Thymus (tissue), 11 donors: ENCODE results near the gene FAM161B. TPM values are rescaled to one million over a fixed set of nuclear protein-coding genes. Genes with fewer than 3 reads are reported as not detected.

Source experiments
- DNase-seq, 9 donors: peaks; one replicate each; pipeline ENCODE4 v3.0.0-alpha.2; 2013; ENCODE audit warnings: low spot score in 9 of 9, low read depth in 6 of 9, missing footprints in 1 of 9
- H3K27ac ChIP-seq, 2 donors: one replicate each; pipeline ENCODE4 v1.5.1; 2013; ENCODE audit warnings: control low read depth in 1 of 2, low read depth in 1 of 2, low read length in 1 of 2, mild to moderate bottlenecking in 1 of 2, moderate library complexity in 1 of 2
- H3K27me3 ChIP-seq, 2 donors: one replicate each; pipeline ENCODE4 v1.5.1; 2013; ENCODE audit warnings: low read length in 1 of 2; ENCODE audit not compliant: control insufficient read depth in 2 of 2, insufficient read depth in 1 of 2
- H3K36me3 ChIP-seq, 2 donors: one replicate each; pipeline ENCODE4 v1.5.1; 2013; ENCODE audit warnings: low read length in 1 of 2, mild to moderate bottlenecking in 1 of 2, moderate library complexity in 1 of 2; ENCODE audit not compliant: control insufficient read depth in 2 of 2, insufficient read depth in 2 of 2
- H3K4me1 ChIP-seq, 2 donors: one replicate each; pipeline ENCODE4 v1.5.1; 2013; ENCODE audit warnings: low read length in 2 of 2; ENCODE audit not compliant: control insufficient read depth in 2 of 2, insufficient read depth in 2 of 2
- H3K4me3 ChIP-seq, 2 donors: one replicate each; pipeline ENCODE4 v1.5.1; 2013; ENCODE audit warnings: low read length in 2 of 2, control low read depth in 1 of 2, mild to moderate bottlenecking in 1 of 2
- H3K9me3 ChIP-seq, 2 donors: one replicate each; pipeline ENCODE4 v1.5.1; 2013; ENCODE audit warnings: low read length in 1 of 2, mild to moderate bottlenecking in 1 of 2; ENCODE audit not compliant: control insufficient read depth in 2 of 2, insufficient read depth in 1 of 2
- WGBS: extraction: QIAGEN DNeasy Blood & Tissue Kit; methylation state at CpG from one replicate; pipeline ENCODE4 v1.1.7; 2013; 5-methylcytosine and 5-hydroxymethylcytosine counted together
- polyA plus RNA-seq: library from polyadenylated mRNA; stranded (reverse); fragments of 200-250 nt; gene quantifications from one replicate; pipeline ENCODE4 v1.2.3, GENCODE V29; 2013
- total RNA-seq: library from RNA; stranded (reverse); fragments of 120-200 nt; gene quantifications from one replicate; pipeline ENCODE4 v1.2.4, GENCODE V29; 2013
- donor health status: healthy.

FAM161B gene
- total and polyA plus RNA-seq, 2 donors = 1.7 to 4.1 TPM

DNA sequence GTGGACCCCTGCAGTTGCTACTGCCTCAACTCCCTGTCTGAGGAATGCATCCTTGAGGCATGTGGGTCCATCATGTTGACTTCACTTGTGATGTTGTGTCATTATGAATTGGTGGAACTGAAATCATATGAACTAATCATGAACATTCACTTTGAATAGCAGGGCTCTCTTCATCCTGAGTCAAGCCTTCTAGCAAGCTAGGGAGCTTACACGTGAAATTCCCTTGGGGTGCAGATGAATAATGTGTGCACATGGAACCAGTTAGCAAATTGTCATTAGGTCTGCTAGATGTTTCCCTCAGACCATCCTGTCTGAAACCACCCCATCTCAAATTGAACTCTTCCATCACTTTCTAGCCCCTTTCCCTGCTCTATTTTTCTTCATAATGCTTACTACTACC lies 3.8 kb upstream of the FAM161B start:
- H3K9me3 ChIP-seq = peaks cover 0 to 9% of the 10 kb centered on the region in 2 donors
- DNase-seq = no peak
- 100% methylated on average over 1 of the region's 1 CpG for WGBS
- H3K27ac ChIP-seq = no peak overlapping the region
- peaks cover 3 to 13% of the 10 kb centered on the region in 2 donors for H3K4me1 ChIP-seq
- no peaks in the 10 kb centered on the region for H3K27me3 ChIP-seq
- H3K36me3 ChIP-seq = peaks cover 27 to 33% of the 10 kb centered on the region in 2 donors
- no peak overlapping the region for H3K4me3 ChIP-seq

DNA sequence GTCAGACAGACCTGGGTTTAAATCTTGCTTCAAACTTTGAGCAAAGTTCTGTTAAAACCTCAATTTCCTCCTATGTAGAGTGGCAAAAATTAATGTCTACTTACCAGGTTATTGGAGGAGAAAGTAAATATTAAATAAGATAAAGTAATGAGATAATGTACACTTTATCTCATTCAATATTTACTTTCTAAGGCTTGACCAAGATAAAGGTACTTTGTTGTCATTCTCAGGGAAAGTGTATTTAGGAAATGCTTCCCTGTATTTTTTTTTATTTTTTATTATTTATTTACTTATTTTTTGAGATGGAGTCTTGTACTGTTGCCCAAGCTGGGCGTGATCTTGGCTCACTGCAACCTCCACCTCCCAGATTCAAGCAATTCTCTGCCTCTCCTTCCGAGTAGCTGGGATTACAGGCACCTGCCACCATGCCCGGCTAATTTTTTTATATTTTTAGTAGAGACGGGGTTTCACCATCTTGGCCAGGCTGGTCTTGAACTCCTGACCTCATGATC lies 4.7 kb downstream of the FAM161B start:
- no peak for DNase-seq
- WGBS = 95% methylated on average over 4 of the region's 4 CpGs
- Histone ChIP-seq H3K9me3 (peaks cover 0 to 6% of the 10 kb centered on the region in 2 donors), H3K36me3 (peaks cover 11 to 13% of the 10 kb centered on the region in 2 donors), H3K27me3 (no peaks in the 10 kb centered on the region), H3K27ac (no peak overlapping the region), H3K4me3 (no peak overlapping the region), H3K4me1 (peaks cover 0 to 7% of the 10 kb centered on the region in 2 donors)

- Histone ChIP-seq H3K4me1 (peaks cover 0 to 5% of the 10 kb centered on the region in 2 donors), H3K4me3 (no peak overlapping the region), H3K27ac (no peak overlapping the region), H3K27me3 (no peaks in the 10 kb centered on the region), H3K9me3 (peaks cover 0 to under 1% of the 10 kb centered on the region in 2 donors), H3K36me3 (peaks cover 13% of the 10 kb centered on the region in 2 donors)
- DNase-seq = no peak
- 97% methylated on average over 17 of the region's 17 CpGs for WGBS
Observed at GRCh38 chr14:73944432-73945158, 5.3 kb downstream of the FAM161B start.

DNA sequence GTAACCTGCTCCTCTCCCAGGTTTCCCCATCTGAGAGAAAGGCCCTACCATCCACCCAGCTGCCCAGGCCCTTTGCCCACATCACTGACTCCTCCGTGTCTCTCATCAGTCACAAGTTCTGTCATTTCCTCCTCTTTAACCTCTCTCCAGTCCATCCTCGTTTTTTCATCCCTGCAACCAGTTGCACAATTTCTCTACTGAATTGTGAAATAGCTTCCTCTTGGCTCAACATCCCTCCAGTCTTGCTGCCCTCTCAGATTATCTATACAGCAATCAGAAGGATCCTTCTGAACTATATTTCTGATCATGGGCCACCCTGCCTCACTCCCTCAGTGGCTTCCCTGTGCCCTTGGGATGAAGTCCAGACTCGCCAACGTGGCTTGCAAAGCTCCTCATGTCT lies 6.8 kb downstream of the FAM161B start:
- Histone ChIP-seq H3K27me3 (no peaks in the 10 kb centered on the region), H3K4me3 (no peak overlapping the region), H3K36me3 (peaks cover 13% of the 10 kb centered on the region in 2 donors), H3K27ac (no peak overlapping the region), H3K4me1 (no peaks in the 10 kb centered on the region), H3K9me3 (no peaks in the 10 kb centered on the region)
- no peak for DNase-seq
- 72% methylated on average over 4 of the region's 4 CpGs for WGBS

- DNase-seq = no peak
- WGBS = 94% methylated on average over 7 of the region's 7 CpGs
- no peak overlapping the region for H3K4me3 ChIP-seq
- no peak overlapping the region for H3K27ac ChIP-seq
- peaks cover 13% of the 10 kb centered on the region in 2 donors for H3K36me3 ChIP-seq
- no peaks in the 10 kb centered on the region for H3K27me3 ChIP-seq
- H3K9me3 ChIP-seq = no peaks in the 10 kb centered on the region
- H3K4me1 ChIP-seq = no peaks in the 10 kb centered on the region
Observed at GRCh38 chr14:73942180-73942579, 7.7 kb downstream of the FAM161B start.

DNA sequence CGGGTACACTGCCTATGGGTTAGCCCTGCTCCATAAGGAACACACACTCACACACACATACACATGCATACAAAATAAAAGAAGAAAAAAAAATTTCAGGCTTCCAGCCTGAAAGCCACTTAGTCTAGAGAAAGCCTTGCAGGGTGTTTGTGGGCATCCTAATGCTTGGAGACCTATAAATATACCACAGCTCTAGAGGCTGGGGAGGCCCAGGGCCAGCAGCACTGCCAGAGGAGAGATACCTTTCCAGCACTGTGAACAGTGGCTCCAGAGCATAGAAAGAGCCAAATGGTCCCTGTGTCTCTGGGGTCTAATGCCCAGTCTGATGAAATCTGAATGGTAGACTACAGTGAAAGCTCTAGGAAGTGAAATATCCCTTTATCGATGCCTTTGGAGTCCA lies 12.9 kb downstream of the FAM161B start:
- no peak overlapping the region for H3K27ac ChIP-seq
- H3K9me3 ChIP-seq = no peaks in the 10 kb centered on the region
- WGBS = 97% methylated on average over 2 of the region's 2 CpGs
- no peaks in the 10 kb centered on the region for H3K4me1 ChIP-seq
- peaks cover 23 to 31% of the 10 kb centered on the region in 2 donors for H3K36me3 ChIP-seq
- H3K27me3 ChIP-seq = no peaks in the 10 kb centered on the region
- no peak for DNase-seq
- H3K4me3 ChIP-seq = no peak overlapping the region

GRCh38 chr14:73936548-73936947 lies 13.3 kb downstream of the FAM161B start:
- Histone ChIP-seq H3K27ac (no peak overlapping the region), H3K9me3 (no peaks in the 10 kb centered on the region), H3K4me1 (no peaks in the 10 kb centered on the region), H3K27me3 (no peaks in the 10 kb centered on the region), H3K36me3 (peaks cover 27 to 36% of the 10 kb centered on the region in 2 donors), H3K4me3 (no peak overlapping the region)
- no peak for DNase-seq
- WGBS = 98% methylated on average over 1 of the region's 1 CpG

- DNase-seq = no peak
- no peak overlapping the region for H3K27ac ChIP-seq
- no peak overlapping the region for H3K4me3 ChIP-seq
- no peaks in the 10 kb centered on the region for H3K4me1 ChIP-seq
- no peaks in the 10 kb centered on the region for H3K27me3 ChIP-seq
- WGBS = 98% methylated on average over 2 of the region's 2 CpGs
- H3K9me3 ChIP-seq = no peaks in the 10 kb centered on the region
- H3K36me3 ChIP-seq = peaks cover 32 to 41% of the 10 kb centered on the region in 2 donors
Observed at GRCh38 chr14:73935666-73936065, 14.2 kb downstream of the FAM161B start.

DNA sequence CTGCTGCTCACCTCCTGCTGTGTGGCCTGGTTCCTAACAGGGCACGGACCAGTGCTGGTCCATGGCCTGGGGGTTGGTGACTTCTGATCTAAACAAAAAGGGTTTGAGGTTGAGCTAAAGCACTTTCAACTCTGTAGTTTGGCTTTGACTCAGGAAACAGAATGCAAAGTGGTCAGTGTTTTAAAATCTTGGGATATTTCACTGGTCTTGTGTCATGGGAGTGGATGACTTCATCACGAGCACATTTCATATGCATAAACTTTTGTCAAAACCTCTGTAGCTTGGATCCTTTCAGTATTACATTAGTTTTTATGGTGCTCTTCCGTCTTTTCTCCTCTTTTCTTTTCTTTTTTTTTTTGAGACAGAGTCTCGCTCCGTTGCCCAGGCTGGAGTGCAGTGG lies 25.6 kb downstream of the FAM161B start:
- no peaks in the 10 kb centered on the region for H3K4me1 ChIP-seq
- H3K9me3 ChIP-seq = no peaks in the 10 kb centered on the region
- H3K36me3 ChIP-seq = peaks cover 49 to 89% of the 10 kb centered on the region in 2 donors
- no peak overlapping the region for H3K27ac ChIP-seq
- no peak overlapping the region for H3K4me3 ChIP-seq
- no peaks in the 10 kb centered on the region for H3K27me3 ChIP-seq
- WGBS = 88% methylated on average over 5 of the region's 5 CpGs
- no peak for DNase-seq
